Hepatocyte (in vitro differentiated cells): ENCODE measurements around the gene CFAP54.
"Not testable (repeated sequence)": the region's sequence is repeated elsewhere in the genome, so short reads cannot be mapped to it uniquely, and the experiment has no call there.

Source experiments
- EZH2 ChIP-seq: fragments of 200-600 bp; sonication (generic); IDR thresholded peaks from 2 replicates; pipeline ENCODE4 v1.6.1; 2016; ENCODE audit warnings: antibody characterized with exemption, mild to moderate bottlenecking, borderline replicate concordance
- TF ChIP-seq, protein P1 (sequence below): fragments of 200-600 bp; sonication (generic); IDR thresholded peaks from 2 replicates; pipeline ENCODE4 v1.5.1; 2016; ENCODE audit warnings: antibody characterized with exemption, mild to moderate bottlenecking; ENCODE audit not compliant: poor library complexity

GRCh38 chr12:96604374-96604773 lies 115.0 kb downstream of the CFAP54 start:
- TF ChIP-seq, protein P1, sequence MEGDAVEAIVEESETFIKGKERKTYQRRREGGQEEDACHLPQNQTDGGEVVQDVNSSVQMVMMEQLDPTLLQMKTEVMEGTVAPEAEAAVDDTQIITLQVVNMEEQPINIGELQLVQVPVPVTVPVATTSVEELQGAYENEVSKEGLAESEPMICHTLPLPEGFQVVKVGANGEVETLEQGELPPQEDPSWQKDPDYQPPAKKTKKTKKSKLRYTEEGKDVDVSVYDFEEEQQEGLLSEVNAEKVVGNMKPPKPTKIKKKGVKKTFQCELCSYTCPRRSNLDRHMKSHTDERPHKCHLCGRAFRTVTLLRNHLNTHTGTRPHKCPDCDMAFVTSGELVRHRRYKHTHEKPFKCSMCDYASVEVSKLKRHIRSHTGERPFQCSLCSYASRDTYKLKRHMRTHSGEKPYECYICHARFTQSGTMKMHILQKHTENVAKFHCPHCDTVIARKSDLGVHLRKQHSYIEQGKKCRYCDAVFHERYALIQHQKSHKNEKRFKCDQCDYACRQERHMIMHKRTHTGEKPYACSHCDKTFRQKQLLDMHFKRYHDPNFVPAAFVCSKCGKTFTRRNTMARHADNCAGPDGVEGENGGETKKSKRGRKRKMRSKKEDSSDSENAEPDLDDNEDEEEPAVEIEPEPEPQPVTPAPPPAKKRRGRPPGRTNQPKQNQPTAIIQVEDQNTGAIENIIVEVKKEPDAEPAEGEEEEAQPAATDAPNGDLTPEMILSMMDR = not testable (repeated sequence)
- not testable (repeated sequence) for TF ChIP-seq EZH2
